HCT116 (cell line): Measurements from ENCODE around the gene ENKD1.

Experiments used
- CTCF ChIP-seq, 3 experiments: fragments of 200-600 bp in 1 of 3; sonication (generic) in 1 of 3; IDR thresholded peaks in 2 of 3; conservative IDR thresholded peaks in 1 of 3; 2 replicates each; pipeline ENCODE4 v1.5.1; 2012 to 2017; ENCODE audit warnings: low read depth in 2 of 3, low read length in 2 of 3, antibody characterized with exemption in 1 of 3, borderline replicate concordance in 1 of 3, control low read depth in 1 of 3, mild to moderate bottlenecking in 1 of 3, mixed read lengths in 1 of 3, mixed run types in 1 of 3, moderate library complexity in 1 of 3; ENCODE audit not compliant: insufficient read depth in 1 of 3
- EZH2 ChIP-seq: fragments of 200-600 bp; sonication (generic); IDR thresholded peaks from 2 replicates; pipeline ENCODE4 v1.6.1; 2017; ENCODE audit warnings: antibody characterized with exemption, mixed run types
- POLR2A ChIP-seq: IDR thresholded peaks from 2 replicates; pipeline ENCODE4 v1.7.0; 2011; ENCODE audit warnings: borderline replicate concordance; ENCODE audit not compliant: insufficient read depth, insufficient read length; ENCODE audit errors: extremely low read depth
- POLR2AphosphoS5 ChIP-seq: IDR thresholded peaks from 2 replicates; pipeline ENCODE4 v1.6.1; 2011; ENCODE audit warnings: mild to moderate bottlenecking, low read depth, low read length, moderate library complexity
- TCF7L2 ChIP-seq: IDR thresholded peaks from 2 replicates; pipeline ENCODE4 v1.7.0; 2011; ENCODE audit warnings: borderline replicate concordance, inconsistent platforms; ENCODE audit not compliant: insufficient read depth, insufficient read length; ENCODE audit errors: extremely low read depth
- ZBTB33 ChIP-seq: IDR thresholded peaks from 2 replicates; pipeline ENCODE4 v1.6.1; 2011; ENCODE audit warnings: mild to moderate bottlenecking, low read length, moderate library complexity; ENCODE audit not compliant: insufficient replicate concordance; ENCODE audit errors: extremely low read depth

DNA sequence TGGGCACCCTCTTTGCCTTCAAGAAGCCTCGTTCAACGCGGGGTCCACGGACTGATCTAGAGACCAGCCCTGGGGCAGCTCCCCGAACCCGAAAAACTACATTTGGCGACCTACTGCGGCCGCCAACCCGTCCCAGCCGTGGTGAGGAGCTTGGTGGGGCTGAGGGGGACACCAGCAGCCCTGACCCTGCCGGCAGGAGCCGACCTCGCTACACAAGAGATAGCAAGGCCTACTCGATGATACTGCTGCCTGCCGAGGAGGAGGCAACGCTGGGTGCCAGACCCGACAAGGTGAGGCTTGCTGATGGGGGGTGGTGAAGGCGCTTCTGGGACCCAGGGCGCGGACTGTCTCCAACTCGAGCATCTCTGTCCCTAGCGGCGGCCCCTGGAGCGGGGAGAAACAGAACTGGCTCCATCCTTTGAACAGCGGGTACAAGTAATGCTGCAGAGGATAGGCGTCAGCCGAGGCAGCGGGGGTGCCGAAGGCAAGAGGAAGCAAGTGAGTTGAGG is 12.1 kb downstream of the ENKD1 start:
- TF ChIP-seq CTCF (IDR thresholded peaks at IDR 0.05 in 2 of 3, conservative IDR thresholded peaks at IDR 0.05 in 1 of 3; ENCODE audit: borderline replicate concordance in 1 of 3, insufficient read depth in 1 of 3, low read depth in 2 of 3, low read length in 2 of 3) (no peak), TCF7L2 (no peak), POLR2A (no peak), EZH2 (no peak), POLR2AphosphoS5 (no peak), ZBTB33 (no peak)
